ENCODE results near the gene ARID4B.

GRCh38 chr1:235327559-235328270 lies at the start of gene ARID4B:
- TF ChIP-seq CTCF (IDR thresholded peaks at IDR 0.05), result no peak
- TF ChIP-seq POLR2A (IDR thresholded peaks at IDR 0.05), result peak; percentile 72 to 84
- TF ChIP-seq POLR2AphosphoS5 (IDR thresholded peaks at IDR 0.05), result peak; percentile 86 to 96 (median 90)

All from sigmoid colon (tissue), 4 donors.